ENCODE results near the gene FAP. TPM values are rescaled to one million over a fixed set of nuclear protein-coding genes. Genes with fewer than 3 reads are reported as not detected.

Gene FAP, protein sequence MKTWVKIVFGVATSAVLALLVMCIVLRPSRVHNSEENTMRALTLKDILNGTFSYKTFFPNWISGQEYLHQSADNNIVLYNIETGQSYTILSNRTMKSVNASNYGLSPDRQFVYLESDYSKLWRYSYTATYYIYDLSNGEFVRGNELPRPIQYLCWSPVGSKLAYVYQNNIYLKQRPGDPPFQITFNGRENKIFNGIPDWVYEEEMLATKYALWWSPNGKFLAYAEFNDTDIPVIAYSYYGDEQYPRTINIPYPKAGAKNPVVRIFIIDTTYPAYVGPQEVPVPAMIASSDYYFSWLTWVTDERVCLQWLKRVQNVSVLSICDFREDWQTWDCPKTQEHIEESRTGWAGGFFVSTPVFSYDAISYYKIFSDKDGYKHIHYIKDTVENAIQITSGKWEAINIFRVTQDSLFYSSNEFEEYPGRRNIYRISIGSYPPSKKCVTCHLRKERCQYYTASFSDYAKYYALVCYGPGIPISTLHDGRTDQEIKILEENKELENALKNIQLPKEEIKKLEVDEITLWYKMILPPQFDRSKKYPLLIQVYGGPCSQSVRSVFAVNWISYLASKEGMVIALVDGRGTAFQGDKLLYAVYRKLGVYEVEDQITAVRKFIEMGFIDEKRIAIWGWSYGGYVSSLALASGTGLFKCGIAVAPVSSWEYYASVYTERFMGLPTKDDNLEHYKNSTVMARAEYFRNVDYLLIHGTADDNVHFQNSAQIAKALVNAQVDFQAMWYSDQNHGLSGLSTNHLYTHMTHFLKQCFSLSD
- total RNA-seq: 10 to 100 TPM; 21.3 to 37.6 TPM

DNA sequence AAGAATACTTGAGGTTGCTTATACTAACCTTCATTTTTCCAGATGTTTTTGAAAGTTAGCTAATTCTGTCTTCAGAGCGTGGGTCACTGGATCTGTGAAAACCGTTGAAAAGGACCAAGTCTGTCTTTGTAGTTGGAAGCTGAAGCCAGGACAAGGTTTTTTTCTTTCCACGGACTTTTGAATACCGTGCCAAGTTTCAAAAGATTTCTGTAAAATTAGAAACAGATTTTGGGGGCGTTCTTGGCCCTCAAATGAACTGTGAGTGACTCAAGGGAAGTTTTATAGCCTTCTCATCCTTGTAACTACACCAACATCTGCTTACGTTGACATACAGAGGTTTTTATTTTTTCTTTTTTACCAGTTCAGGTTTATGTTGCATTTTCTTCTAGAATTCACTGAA lies at the start of gene FAP:
Gene FAP (minus strand): TSS at position 152 of the 400 bp plus-strand sequence. CDS start 118 bp downstream, at position 34.
- Histone ChIP-seq H3K27me3 (replicated peaks; ENCODE audit: insufficient read depth) (no peaks in the 10 kb centered on the region), H3K27ac (peak within 1 kb of the TSS; percentile 65 to 81), H3K4me3 (peak within 1 kb of the TSS; percentile 57), H3K4me1 (ENCODE audit: control insufficient read depth in 1 of 2, low read depth in 2 of 2) (peaks cover 24 to 60% of the 10 kb centered on the region in 2 donors), H3K9me3 (no peaks in the 10 kb centered on the region), H3K36me3 (no peaks in the 10 kb centered on the region)
- no peak for ATAC-seq (ENCODE audit: insufficient number of reproducible peaks, low FRiP score, low read depth)
- TF ChIP-seq, protein P1, sequence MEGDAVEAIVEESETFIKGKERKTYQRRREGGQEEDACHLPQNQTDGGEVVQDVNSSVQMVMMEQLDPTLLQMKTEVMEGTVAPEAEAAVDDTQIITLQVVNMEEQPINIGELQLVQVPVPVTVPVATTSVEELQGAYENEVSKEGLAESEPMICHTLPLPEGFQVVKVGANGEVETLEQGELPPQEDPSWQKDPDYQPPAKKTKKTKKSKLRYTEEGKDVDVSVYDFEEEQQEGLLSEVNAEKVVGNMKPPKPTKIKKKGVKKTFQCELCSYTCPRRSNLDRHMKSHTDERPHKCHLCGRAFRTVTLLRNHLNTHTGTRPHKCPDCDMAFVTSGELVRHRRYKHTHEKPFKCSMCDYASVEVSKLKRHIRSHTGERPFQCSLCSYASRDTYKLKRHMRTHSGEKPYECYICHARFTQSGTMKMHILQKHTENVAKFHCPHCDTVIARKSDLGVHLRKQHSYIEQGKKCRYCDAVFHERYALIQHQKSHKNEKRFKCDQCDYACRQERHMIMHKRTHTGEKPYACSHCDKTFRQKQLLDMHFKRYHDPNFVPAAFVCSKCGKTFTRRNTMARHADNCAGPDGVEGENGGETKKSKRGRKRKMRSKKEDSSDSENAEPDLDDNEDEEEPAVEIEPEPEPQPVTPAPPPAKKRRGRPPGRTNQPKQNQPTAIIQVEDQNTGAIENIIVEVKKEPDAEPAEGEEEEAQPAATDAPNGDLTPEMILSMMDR (IDR thresholded peaks at IDR 0.05): no peak
- no peak for DNase-seq (ENCODE audit: low spot score)

GRCh38 chr2:162291748-162292147 lies 48.5 kb upstream of the FAP start:
- H3K4me1 ChIP-seq (ENCODE audit: control insufficient read depth in 1 of 2, low read depth in 2 of 2): peaks cover 0 to 6% of the 10 kb centered on the region in 2 donors
- ATAC-seq (ENCODE audit: insufficient number of reproducible peaks, low FRiP score, low read depth) (no peak), DNase-seq (ENCODE audit: low spot score) (no peak)
- no peak overlapping the region for H3K4me3 ChIP-seq
- H3K9me3 ChIP-seq: no peaks in the 10 kb centered on the region
- TF ChIP-seq, protein P1 (IDR thresholded peaks at IDR 0.05): no peak
- no peaks in the 10 kb centered on the region for H3K36me3 ChIP-seq
- H3K27ac ChIP-seq: no peak overlapping the region
- H3K27me3 ChIP-seq (replicated peaks; ENCODE audit: insufficient read depth): no peaks in the 10 kb centered on the region

GRCh38 chr2:162282765-162283425 lies 39.6 kb upstream of the FAP start:
- Histone ChIP-seq H3K4me1 (ENCODE audit: control insufficient read depth in 1 of 2, low read depth in 2 of 2) (peaks cover 0 to 4% of the 10 kb centered on the region in 2 donors), H3K4me3 (no peak overlapping the region), H3K36me3 (peaks cover 15% of the 10 kb centered on the region), H3K27me3 (replicated peaks; ENCODE audit: insufficient read depth) (no peaks in the 10 kb centered on the region), H3K9me3 (no peaks in the 10 kb centered on the region), H3K27ac (no peak overlapping the region)
- DNase-seq (ENCODE audit: low spot score): no peak
- TF ChIP-seq, protein P1 (IDR thresholded peaks at IDR 0.05): no peak
- no peak for ATAC-seq (ENCODE audit: insufficient number of reproducible peaks, low FRiP score, low read depth)

DNA sequence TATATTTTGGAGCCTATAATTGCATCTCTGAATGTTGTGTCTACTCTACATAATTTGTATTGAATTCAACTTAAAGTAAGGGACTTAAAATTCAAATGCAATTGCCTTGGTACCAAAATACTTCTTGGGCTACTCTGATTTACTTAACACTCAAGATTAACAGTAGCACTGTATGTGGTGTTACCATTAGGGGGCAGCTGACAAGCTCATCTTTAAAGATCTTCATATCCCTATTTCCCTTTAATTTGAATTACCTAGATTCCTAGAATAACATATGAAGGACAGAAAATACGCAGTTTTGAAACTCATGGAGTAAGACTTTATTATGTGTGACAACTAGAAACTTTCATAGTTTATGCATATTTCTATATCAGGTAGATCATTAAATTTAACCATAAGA lies 37.4 kb upstream of the FAP start:
- DNase-seq (ENCODE audit: low spot score) (no peak), ATAC-seq (ENCODE audit: insufficient number of reproducible peaks, low FRiP score, low read depth) (no peak)
- Histone ChIP-seq H3K36me3 (peaks cover 12% of the 10 kb centered on the region), H3K9me3 (no peaks in the 10 kb centered on the region), H3K27ac (no peak overlapping the region), H3K27me3 (replicated peaks; ENCODE audit: insufficient read depth) (no peaks in the 10 kb centered on the region), H3K4me3 (no peak overlapping the region), H3K4me1 (ENCODE audit: control insufficient read depth in 1 of 2, low read depth in 2 of 2) (peaks cover 0 to 4% of the 10 kb centered on the region in 2 donors)
- TF ChIP-seq, protein P1 (IDR thresholded peaks at IDR 0.05): no peak

GRCh38 chr2:162277381-162277780 lies 34.1 kb upstream of the FAP start:
- Histone ChIP-seq H3K4me3 (no peak overlapping the region), H3K27ac (no peak overlapping the region), H3K4me1 (ENCODE audit: control insufficient read depth in 1 of 2, low read depth in 2 of 2) (peaks cover 0 to 5% of the 10 kb centered on the region in 2 donors), H3K36me3 (peaks cover 9% of the 10 kb centered on the region), H3K27me3 (replicated peaks; ENCODE audit: insufficient read depth) (no peaks in the 10 kb centered on the region), H3K9me3 (no peaks in the 10 kb centered on the region)
- DNase-seq (ENCODE audit: low spot score): no peak
- TF ChIP-seq, protein P1 (IDR thresholded peaks at IDR 0.05): no peak
- no peak for ATAC-seq (ENCODE audit: insufficient number of reproducible peaks, low FRiP score, low read depth)
